ENCODE measurements around the gene USP9X.
"Not testable (repeated sequence)": the region's sequence is repeated elsewhere in the genome, so short reads cannot be mapped to it uniquely, and the experiment has no call there.

USP9X gene

GRCh38 chrX:41131766-41132165 is 46.5 kb downstream of the USP9X start:
- no peak for DNase-seq

GRCh38 chrX:41133551-41133950 is 48.3 kb downstream of the USP9X start:
- DNase-seq, result no peak

- no peak for DNase-seq
Observed at GRCh38 chrX:41137589-41137988, 52.3 kb downstream of the USP9X start.

GRCh38 chrX:41142130-41142910 is 57.1 kb downstream of the USP9X start:
- no peak for DNase-seq

GRCh38 chrX:41144873-41145272 is 59.6 kb downstream of the USP9X start:
- DNase-seq, result no peak

GRCh38 chrX:41145920-41146608 is 60.8 kb downstream of the USP9X start:
- no peak for DNase-seq

GRCh38 chrX:41148553-41148952 is 63.3 kb downstream of the USP9X start:
- DNase-seq, result no peak

- DNase-seq, result no peak
Observed at GRCh38 chrX:41150043-41150442, 64.8 kb downstream of the USP9X start.

- DNase-seq, result not testable (repeated sequence)
Observed at GRCh38 chrX:41151726-41152125, 66.5 kb downstream of the USP9X start.

GRCh38 chrX:41152221-41152620 is 67.0 kb downstream of the USP9X start:
- no peak for DNase-seq

- no peak for DNase-seq
Observed at GRCh38 chrX:41153448-41153847, 68.2 kb downstream of the USP9X start.

GRCh38 chrX:41153957-41154356 is 68.7 kb downstream of the USP9X start:
- no peak for DNase-seq

- DNase-seq, result no peak
Observed at GRCh38 chrX:41164449-41164848, 79.2 kb downstream of the USP9X start.

GRCh38 chrX:41167888-41168287 is 82.6 kb downstream of the USP9X start:
- DNase-seq, result no peak

GRCh38 chrX:41176263-41176662 is 91.0 kb downstream of the USP9X start:
- DNase-seq, result no peak

- DNase-seq, result no peak
Observed at GRCh38 chrX:41177297-41177696, 92.1 kb downstream of the USP9X start.

- no peak for DNase-seq
Observed at GRCh38 chrX:41178201-41178600, 93.0 kb downstream of the USP9X start.

- DNase-seq, result peak; percentile 1
Observed at GRCh38 chrX:41180194-41180908, 95.1 kb downstream of the USP9X start.

- DNase-seq, result no peak
Observed at GRCh38 chrX:41184312-41184711, 99.1 kb downstream of the USP9X start.

- not testable (repeated sequence) for DNase-seq
Observed at GRCh38 chrX:41186946-41187345, 101.7 kb downstream of the USP9X start.

- no peak for DNase-seq
Observed at GRCh38 chrX:41189156-41189555, 103.9 kb downstream of the USP9X start.

GRCh38 chrX:41192880-41193279 is 107.6 kb downstream of the USP9X start:
- no peak for DNase-seq

- DNase-seq, result no peak
Observed at GRCh38 chrX:41198410-41198809, 113.2 kb downstream of the USP9X start.

- no peak for DNase-seq
Observed at GRCh38 chrX:41200785-41201184, 115.5 kb downstream of the USP9X start.
